Breast epithelium (tissue), 4 donors: ENCODE data around the gene ATXN1. TPM values are rescaled to one million over a fixed set of nuclear protein-coding genes. Genes with fewer than 3 reads are reported as not detected.
A peak's percentile ranks its signal among the peaks of the same experiment; 100 is the strongest.
"Not testable (repeated sequence)": the region's sequence is repeated elsewhere in the genome, so short reads cannot be mapped to it uniquely, and the experiment has no call there.

Experiments
- DNase-seq, 2 donors: peaks; one replicate each; pipeline ENCODE4 v3.0.0-alpha.2; 2019; ENCODE audit warnings: low spot score in 2 of 2
- H3K27ac ChIP-seq, 2 donors: fragments of 200-600 bp; sonication (generic) in 1 of 2; one replicate each; pipeline ENCODE4 v1.5.1; 2016 to 2019; ENCODE audit warnings: mild to moderate bottlenecking in 1 of 2
- H3K27me3 ChIP-seq, 2 donors: fragments of 200-600 bp; sonication (generic) in 1 of 2; one replicate each; pipeline versions ENCODE4 v1.5.1 to v1.6.0; 2017 to 2019; ENCODE audit warnings: control low read depth in 1 of 2, mild to moderate bottlenecking in 1 of 2
- H3K36me3 ChIP-seq: fragments of 200-600 bp; one replicate; pipeline ENCODE4 v1.5.1; 2019
- H3K4me1 ChIP-seq, 2 donors: fragments of 200-600 bp; sonication (generic); one replicate each; pipeline ENCODE4 v1.5.1; 2016 to 2019; ENCODE audit warnings: control low read depth in 1 of 2
- H3K4me3 ChIP-seq, 3 donors: fragments of 200-600 bp; sonication (generic); 1 replicate in 2 of 3; 2 replicates in 1 of 3; pipeline ENCODE4 v1.5.1; 2016 to 2019; ENCODE audit warnings: mild to moderate bottlenecking in 3 of 3, moderate library complexity in 2 of 3
- H3K9me3 ChIP-seq, 2 donors: fragments of 200-600 bp; sonication (generic) in 1 of 2; one replicate each; pipeline ENCODE4 v1.5.1; 2016 to 2019; ENCODE audit warnings: control low read depth in 1 of 2
- CTCF ChIP-seq, 3 donors: fragments of 450-650 bp; IDR thresholded peaks; one replicate each; pipeline ENCODE4 v1.5.1; 2016 to 2017; ENCODE audit warnings: antibody characterized with exemption in 3 of 3, mild to moderate bottlenecking in 3 of 3, moderate library complexity in 3 of 3
- POLR2A ChIP-seq: fragments of 450-650 bp; IDR thresholded peaks from one replicate; pipeline ENCODE4 v1.6.1; 2016; ENCODE audit warnings: antibody characterized with exemption, mild to moderate bottlenecking, moderate library complexity
- POLR2AphosphoS5 ChIP-seq, 3 donors: sonication (generic); formaldehyde crosslinking; IDR thresholded peaks; one replicate each; pipeline ENCODE4 v1.6.1; 2017; ENCODE audit warnings: antibody characterized with exemption in 3 of 3
- intact Hi-C: fragments of 100-400 bp; cut with DNase I; formaldehyde crosslinking; loops from one replicate; pipeline ENCODE4 v1.15.1; 2023; ENCODE audit warnings: low total_unique reads
- total RNA-seq, 3 donors: library from RNA; depleted of rRNA; stranded (reverse); fragments of >200 nt; gene quantifications; one replicate each; pipeline ENCODE4 v1.1.0, GENCODE V29; 2016

ATXN1 gene
- total RNA-seq, 3 donors from 2014 or later: 26.7 to 63.2 (median 37.4) TPM

DNA sequence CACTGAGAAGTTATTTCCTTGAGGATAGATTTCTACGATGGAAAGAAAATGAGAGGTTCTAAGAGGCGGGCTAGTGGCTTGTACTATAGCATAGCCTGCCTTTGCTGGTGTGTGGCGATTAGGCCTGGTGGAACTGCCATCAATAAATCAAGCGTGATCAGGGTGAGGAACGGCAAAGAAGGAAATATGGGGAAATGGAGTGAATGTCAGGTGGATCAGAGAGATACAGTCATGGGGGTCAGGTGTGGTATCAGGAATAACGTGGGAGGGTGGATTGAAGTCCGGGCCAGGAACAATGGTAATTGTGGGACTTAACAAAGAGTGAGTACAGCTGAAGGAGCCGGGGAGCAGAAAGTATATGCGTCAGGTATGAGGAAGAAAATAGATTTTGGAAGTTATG, 500.7 kb downstream of the ATXN1 start:
- H3K36me3 ChIP-seq, H3K4me1 ChIP-seq, DNase-seq, intact Hi-C loops, H3K9me3 ChIP-seq, H3K27ac ChIP-seq, H3K27me3 ChIP-seq, H3K4me3 ChIP-seq: not testable (repeated sequence)

DNA sequence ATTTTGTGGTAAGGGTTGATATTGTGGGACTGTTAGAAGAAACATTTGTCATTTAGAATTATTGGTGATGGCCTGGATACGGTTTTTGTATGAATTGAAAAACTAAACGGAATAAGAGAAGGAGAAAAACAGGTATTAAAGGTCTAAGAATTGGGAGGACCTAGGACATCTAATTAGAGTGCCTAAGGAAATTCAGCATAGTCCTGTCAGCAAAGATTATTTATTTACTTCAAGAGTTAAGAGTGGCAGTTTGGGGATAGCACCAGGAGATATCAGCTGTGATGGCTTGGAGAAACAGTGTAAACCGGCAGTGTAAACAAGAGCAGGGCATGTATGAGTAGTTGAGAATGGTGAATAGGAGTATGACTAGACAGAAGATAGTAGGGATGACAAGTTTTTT, 501.7 kb downstream of the ATXN1 start:
- H3K4me3 ChIP-seq, intact Hi-C loops, H3K27me3 ChIP-seq, H3K4me1 ChIP-seq, DNase-seq, H3K9me3 ChIP-seq, H3K36me3 ChIP-seq: not testable (repeated sequence)
- H3K27ac ChIP-seq: peak overlapping the region in 1 of 2 donors; percentile 73

DNA sequence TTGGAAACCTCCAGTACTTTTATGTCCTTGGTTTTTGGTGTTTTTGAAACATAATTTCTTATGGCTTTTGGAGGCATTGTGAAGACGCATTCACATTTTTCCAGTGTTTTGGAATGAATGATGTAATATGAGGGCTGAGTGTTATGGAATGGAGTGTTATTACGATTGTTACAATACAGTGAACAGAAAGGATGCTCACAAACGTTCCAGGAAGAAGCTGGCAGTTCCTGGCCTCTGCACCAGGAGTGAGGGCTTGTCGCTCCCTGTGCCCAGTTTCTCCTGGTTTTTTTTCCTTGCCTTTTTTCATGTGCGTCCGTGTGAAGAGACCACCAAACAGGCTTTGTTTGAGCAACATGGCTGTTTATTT, 502.6 kb downstream of the ATXN1 start:
- intact Hi-C loops: no loop called here
- peak overlapping the region; percentile 73 to 78 for H3K27ac ChIP-seq
- H3K27me3 ChIP-seq: no peaks in the 10 kb centered on the region
- H3K4me3 ChIP-seq: no peak overlapping the region
- TF ChIP-seq POLR2AphosphoS5 (IDR thresholded peaks at IDR 0.05) (no peak), CTCF (IDR thresholded peaks at IDR 0.05) (no peak), POLR2A (no peak)
- H3K4me1 ChIP-seq: no peaks in the 10 kb centered on the region
- H3K9me3 ChIP-seq: no peaks in the 10 kb centered on the region
- no peak for DNase-seq
- no peaks in the 10 kb centered on the region for H3K36me3 ChIP-seq

DNA sequence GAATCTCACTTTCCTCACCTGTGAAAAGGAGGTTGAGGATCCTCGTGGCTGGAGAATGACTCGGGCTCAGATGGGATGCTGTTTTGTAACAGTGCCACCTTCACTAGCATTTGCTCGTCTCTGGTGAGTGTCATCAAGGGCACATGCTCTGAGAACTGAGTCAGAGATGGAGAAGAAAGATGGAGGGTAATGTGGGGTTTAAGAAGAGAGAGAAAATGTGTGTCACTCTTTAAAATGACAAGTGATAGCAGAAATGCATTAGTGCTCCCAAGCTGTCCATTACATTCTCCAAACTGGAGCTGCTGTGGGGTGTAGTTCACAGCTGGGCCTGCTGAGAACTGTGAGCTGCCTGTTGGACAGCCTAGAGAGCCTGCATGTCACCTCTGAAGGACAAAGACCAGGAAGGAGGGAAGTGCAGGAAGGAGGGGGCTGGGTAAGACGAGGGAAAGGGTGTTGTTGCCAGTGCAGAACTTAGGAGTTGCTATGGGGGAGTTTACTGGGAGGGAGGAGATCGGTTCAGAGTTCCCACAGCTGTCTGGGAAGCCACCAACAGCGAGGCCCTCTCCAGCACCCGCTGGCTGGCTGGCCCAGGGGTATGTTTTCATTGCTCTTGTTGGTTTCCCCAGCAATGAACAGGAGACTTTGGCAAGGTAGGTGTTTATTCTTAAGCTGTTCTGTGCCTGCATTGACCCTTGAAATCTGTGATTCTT, 503.1 kb downstream of the ATXN1 start:
- H3K36me3 ChIP-seq: no peaks in the 10 kb centered on the region
- peak overlapping the region; percentile 73 to 78 for H3K27ac ChIP-seq
- H3K4me1 ChIP-seq: no peaks in the 10 kb centered on the region
- no peaks in the 10 kb centered on the region for H3K9me3 ChIP-seq
- no peak for TF ChIP-seq CTCF (IDR thresholded peaks at IDR 0.05)
- TF ChIP-seq POLR2AphosphoS5 (IDR thresholded peaks at IDR 0.05): no peak
- TF ChIP-seq POLR2A: no peak
- intact Hi-C loops: no loop called here
- DNase-seq: peak in 1 of 2 donors; percentile 50
- no peaks in the 10 kb centered on the region for H3K27me3 ChIP-seq
- H3K4me3 ChIP-seq: no peak overlapping the region

GRCh38 chr6:16256781-16257180, 504.5 kb downstream of the ATXN1 start:
- no peaks in the 10 kb centered on the region for H3K27me3 ChIP-seq
- H3K9me3 ChIP-seq: no peaks in the 10 kb centered on the region
- no peak overlapping the region for H3K4me3 ChIP-seq
- no peak for TF ChIP-seq CTCF (IDR thresholded peaks at IDR 0.05)
- no peak for TF ChIP-seq POLR2A
- TF ChIP-seq POLR2AphosphoS5 (IDR thresholded peaks at IDR 0.05): no peak
- no peaks in the 10 kb centered on the region for H3K36me3 ChIP-seq
- DNase-seq: no peak
- no peaks in the 10 kb centered on the region for H3K4me1 ChIP-seq
- intact Hi-C loops: no loop called here
- no peak overlapping the region for H3K27ac ChIP-seq

DNA sequence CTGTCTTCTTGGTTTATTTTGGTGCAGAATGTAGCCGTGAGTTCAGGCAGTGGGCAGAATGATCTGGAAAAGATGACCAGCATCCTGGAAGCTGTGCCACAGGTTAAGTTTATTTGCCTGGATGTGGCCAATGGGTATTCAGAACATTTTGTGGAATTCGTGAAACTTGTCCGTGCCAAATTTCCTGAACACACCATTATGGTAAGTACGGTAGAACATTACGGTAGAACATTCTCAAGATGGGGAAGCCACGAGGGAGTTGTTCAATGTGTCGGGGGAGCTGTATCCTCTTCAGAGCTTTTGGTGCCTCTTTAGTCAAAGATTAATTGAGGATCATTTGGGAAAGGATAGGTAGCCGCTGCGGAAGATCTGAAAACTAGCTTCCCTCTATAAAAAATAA, 506.7 kb downstream of the ATXN1 start:
- H3K9me3 ChIP-seq: no peaks in the 10 kb centered on the region
- intact Hi-C loops: no loop called here
- H3K36me3 ChIP-seq: no peaks in the 10 kb centered on the region
- no peak overlapping the region for H3K4me3 ChIP-seq
- no peak for TF ChIP-seq POLR2AphosphoS5 (IDR thresholded peaks at IDR 0.05)
- TF ChIP-seq POLR2A: no peak
- TF ChIP-seq CTCF (IDR thresholded peaks at IDR 0.05): no peak
- peaks cover 0 to 3% of the 10 kb centered on the region in 2 donors for H3K4me1 ChIP-seq
- no peak for DNase-seq
- H3K27ac ChIP-seq: no peak overlapping the region
- no peaks in the 10 kb centered on the region for H3K27me3 ChIP-seq
